HUES48 (cell line): ENCODE data around the gene EHF.

Experiments used
- H3K27ac ChIP-seq: one replicate; pipeline ENCODE4 v1.7.0; 2013; ENCODE audit warnings: low read depth, low read length, inconsistent platforms
- H3K27me3 ChIP-seq: 2 replicates; pipeline ENCODE4 v1.6.1; 2013; ENCODE audit warnings: mild to moderate bottlenecking, low read length; ENCODE audit not compliant: control insufficient read depth, insufficient read depth
- H3K36me3 ChIP-seq: 2 replicates; pipeline ENCODE4 v1.6.1; 2013; ENCODE audit warnings: low read length; ENCODE audit not compliant: control insufficient read depth, insufficient read depth
- H3K4me1 ChIP-seq: 2 replicates; pipeline ENCODE4 v1.6.1; 2013; ENCODE audit warnings: mild to moderate bottlenecking, low read length; ENCODE audit not compliant: control insufficient read depth, insufficient read depth
- H3K4me3 ChIP-seq: 2 replicates; pipeline ENCODE4 v1.5.1; 2013; ENCODE audit warnings: mild to moderate bottlenecking, low read depth, low read length
- H3K9ac ChIP-seq: 2 replicates; pipeline ENCODE4 v1.6.1; 2013; ENCODE audit warnings: mild to moderate bottlenecking, low read depth, low read length, moderate library complexity
- H3K9me3 ChIP-seq: 2 replicates; pipeline ENCODE4 v1.6.1; 2013; ENCODE audit warnings: low read length; ENCODE audit not compliant: control insufficient read depth, insufficient read depth

The EHF gene

DNA sequence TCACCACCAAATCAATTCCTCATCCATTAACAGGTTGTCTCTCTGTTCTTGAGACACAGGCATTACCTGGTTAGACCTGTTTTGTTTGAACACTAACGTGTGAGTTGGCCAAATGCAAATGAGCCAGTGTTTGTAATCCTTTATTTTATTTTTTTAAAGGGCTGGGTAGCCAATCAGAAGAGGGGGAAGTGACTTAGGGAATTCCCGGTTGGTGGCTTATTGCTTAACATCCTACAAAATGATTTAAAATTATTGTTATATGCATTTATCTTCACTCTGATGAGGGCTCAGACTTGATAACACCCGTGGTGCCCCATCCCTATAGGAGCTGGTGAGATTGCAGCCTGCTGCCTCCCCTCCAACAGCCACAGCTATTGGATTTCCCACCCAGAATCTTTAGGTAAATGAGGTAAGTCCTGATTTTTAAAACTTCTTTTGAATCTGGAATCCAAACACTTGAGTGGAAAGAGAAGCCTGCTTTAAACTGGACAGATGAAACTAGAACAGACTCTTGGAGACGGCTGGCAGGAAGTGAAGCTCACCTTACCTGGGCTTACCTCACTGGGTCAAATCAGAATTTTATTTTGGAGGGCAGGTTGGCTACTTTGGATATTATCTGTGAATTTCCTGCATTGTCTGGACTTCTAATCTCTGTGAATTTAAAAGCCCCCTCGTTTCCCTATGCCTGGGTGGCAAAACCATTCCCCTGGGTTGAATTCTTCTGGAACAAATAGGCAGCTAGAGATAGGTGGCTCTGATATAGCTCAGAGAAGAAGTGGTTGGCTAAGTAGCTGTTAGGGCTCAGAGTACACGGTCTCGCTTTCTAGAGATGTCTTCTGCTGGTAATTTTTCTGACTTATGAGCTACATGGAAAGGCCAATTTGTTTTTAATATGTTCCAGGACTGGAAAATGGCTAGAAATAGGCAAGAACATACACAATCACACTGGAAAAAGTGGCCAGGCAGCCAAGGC, at the start of gene EHF:
TSS of gene EHF (plus strand) at position 274 of the 973 bp plus-strand sequence. CDS start 21,538 bp downstream, outside the sequence.
- no peak within 1 kb of the TSS for H3K27ac ChIP-seq
- no peak within 1 kb of the TSS for H3K4me3 ChIP-seq
- H3K9me3 ChIP-seq: no peaks in the 10 kb centered on the region
- H3K27me3 ChIP-seq: no peaks in the 10 kb centered on the region
- H3K4me1 ChIP-seq: peaks cover under 1% of the 10 kb centered on the region; the same call in 1 of the 2 replicates
- no peak within 1 kb of the TSS for H3K9ac ChIP-seq
- H3K36me3 ChIP-seq: no peaks in the 10 kb centered on the region

GRCh38 chr11:34573537-34573936, 47.4 kb upstream of the EHF start:
- no peak overlapping the region for H3K4me3 ChIP-seq
- no peaks in the 10 kb centered on the region for H3K27me3 ChIP-seq
- no peaks in the 10 kb centered on the region for H3K9me3 ChIP-seq
- no peak overlapping the region for H3K27ac ChIP-seq
- no peaks in the 10 kb centered on the region for H3K4me1 ChIP-seq
- H3K9ac ChIP-seq: no peak overlapping the region
- H3K36me3 ChIP-seq: no peaks in the 10 kb centered on the region

DNA sequence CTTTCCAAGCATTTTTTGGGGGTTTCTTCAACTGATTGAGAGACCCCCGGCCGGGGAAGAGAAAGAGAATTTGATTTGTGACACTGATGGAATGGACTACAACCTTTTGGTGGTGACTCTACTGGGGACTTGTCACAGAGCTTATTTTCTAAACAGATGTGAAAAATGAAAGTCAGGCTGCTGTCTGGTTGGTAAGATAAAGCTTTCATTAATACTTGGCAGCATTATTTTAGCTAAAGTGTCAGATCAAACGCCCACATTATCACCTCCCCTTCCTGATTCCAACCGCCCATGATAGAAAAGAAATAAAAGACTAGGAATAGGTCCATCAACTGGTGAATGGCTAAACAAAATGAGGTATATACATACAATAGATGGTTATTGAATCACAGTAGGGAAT, 45.6 kb upstream of the EHF start:
- no peaks in the 10 kb centered on the region for H3K4me1 ChIP-seq
- no peaks in the 10 kb centered on the region for H3K27me3 ChIP-seq
- H3K9me3 ChIP-seq: no peaks in the 10 kb centered on the region
- H3K36me3 ChIP-seq: no peaks in the 10 kb centered on the region
- no peak overlapping the region for H3K4me3 ChIP-seq
- H3K27ac ChIP-seq: no peak overlapping the region
- no peak overlapping the region for H3K9ac ChIP-seq

DNA sequence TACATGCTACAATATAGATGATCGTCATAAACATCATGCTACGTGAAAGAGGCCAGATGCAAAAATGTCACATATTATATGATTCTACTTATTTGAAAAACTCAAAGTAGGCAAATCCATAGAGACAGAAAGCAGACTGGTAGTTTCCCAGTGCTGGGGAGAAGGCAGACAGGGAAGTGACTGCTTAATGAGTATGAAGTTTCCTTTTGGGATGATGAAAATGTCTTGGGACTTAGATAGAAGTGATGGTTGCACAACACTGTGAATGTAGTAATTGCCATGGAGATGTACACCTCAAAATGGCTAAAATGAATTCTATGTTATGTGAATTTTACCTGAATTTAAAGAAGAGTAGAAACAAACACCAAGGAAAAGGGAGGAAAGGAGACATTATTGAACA, 45.2 kb upstream of the EHF start:
- H3K4me1 ChIP-seq: no peaks in the 10 kb centered on the region
- H3K4me3 ChIP-seq: no peak overlapping the region
- no peak overlapping the region for H3K9ac ChIP-seq
- no peaks in the 10 kb centered on the region for H3K9me3 ChIP-seq
- no peaks in the 10 kb centered on the region for H3K27me3 ChIP-seq
- H3K27ac ChIP-seq: no peak overlapping the region
- no peaks in the 10 kb centered on the region for H3K36me3 ChIP-seq

- no peaks in the 10 kb centered on the region for H3K36me3 ChIP-seq
- H3K27ac ChIP-seq: no peak overlapping the region
- no peaks in the 10 kb centered on the region for H3K9me3 ChIP-seq
- no peaks in the 10 kb centered on the region for H3K4me1 ChIP-seq
- no peaks in the 10 kb centered on the region for H3K27me3 ChIP-seq
- no peak overlapping the region for H3K4me3 ChIP-seq
- no peak overlapping the region for H3K9ac ChIP-seq
These were observed 44.6 kb upstream of the EHF start for GRCh38 chr11:34576331-34576730.

DNA sequence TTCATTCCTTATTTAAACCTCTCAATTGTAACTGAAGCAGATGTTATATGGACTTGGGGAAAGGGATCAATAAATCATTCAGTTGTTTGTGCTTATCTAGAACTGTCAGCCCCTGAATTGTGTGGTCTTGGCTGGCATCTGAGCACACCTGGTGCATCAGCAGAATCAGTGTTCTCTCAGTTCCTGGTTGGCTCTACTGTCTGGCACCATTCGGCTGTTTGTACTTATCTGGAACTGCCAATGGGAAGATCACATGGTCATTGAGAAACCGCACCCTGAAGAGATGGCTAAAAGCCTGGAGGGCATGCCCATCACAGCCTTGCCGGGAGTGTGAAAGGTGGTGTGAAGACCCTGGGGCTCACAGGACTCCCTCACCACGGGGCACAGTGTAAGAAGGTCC, 37.1 kb upstream of the EHF start:
- Histone ChIP-seq H3K27ac (no peak overlapping the region), H3K9ac (no peak overlapping the region), H3K4me3 (no peak overlapping the region), H3K27me3 (no peaks in the 10 kb centered on the region), H3K4me1 (peaks cover 5% of the 10 kb centered on the region; the same call in 1 of the 2 replicates), H3K36me3 (no peaks in the 10 kb centered on the region), H3K9me3 (no peaks in the 10 kb centered on the region)

GRCh38 chr11:34585304-34585734, 35.6 kb upstream of the EHF start:
- no peak overlapping the region for H3K27ac ChIP-seq
- peaks cover 5% of the 10 kb centered on the region; the same call in 1 of the 2 replicates for H3K4me1 ChIP-seq
- no peaks in the 10 kb centered on the region for H3K9me3 ChIP-seq
- no peak overlapping the region for H3K9ac ChIP-seq
- no peaks in the 10 kb centered on the region for H3K27me3 ChIP-seq
- no peak overlapping the region for H3K4me3 ChIP-seq
- no peaks in the 10 kb centered on the region for H3K36me3 ChIP-seq

GRCh38 chr11:34585735-34586487, 35.0 kb upstream of the EHF start:
- no peaks in the 10 kb centered on the region for H3K36me3 ChIP-seq
- no peak overlapping the region for H3K9ac ChIP-seq
- peak overlapping the region; percentile 2 for H3K27ac ChIP-seq
- H3K4me3 ChIP-seq: 0 out of 2 replicates have a peak overlapping the region, but pooled peaks have one; percentile 18
- H3K27me3 ChIP-seq: no peaks in the 10 kb centered on the region
- peaks cover 5% of the 10 kb centered on the region; the same call in 1 of the 2 replicates for H3K4me1 ChIP-seq
- no peaks in the 10 kb centered on the region for H3K9me3 ChIP-seq

GRCh38 chr11:34586488-34587281, 34.2 kb upstream of the EHF start:
- H3K4me1 ChIP-seq: peaks cover 5% of the 10 kb centered on the region; the same call in 1 of the 2 replicates
- H3K27me3 ChIP-seq: no peaks in the 10 kb centered on the region
- no peaks in the 10 kb centered on the region for H3K36me3 ChIP-seq
- no peak overlapping the region for H3K9ac ChIP-seq
- H3K9me3 ChIP-seq: no peaks in the 10 kb centered on the region
- H3K4me3 ChIP-seq: no peak overlapping the region
- no peak overlapping the region for H3K27ac ChIP-seq

DNA sequence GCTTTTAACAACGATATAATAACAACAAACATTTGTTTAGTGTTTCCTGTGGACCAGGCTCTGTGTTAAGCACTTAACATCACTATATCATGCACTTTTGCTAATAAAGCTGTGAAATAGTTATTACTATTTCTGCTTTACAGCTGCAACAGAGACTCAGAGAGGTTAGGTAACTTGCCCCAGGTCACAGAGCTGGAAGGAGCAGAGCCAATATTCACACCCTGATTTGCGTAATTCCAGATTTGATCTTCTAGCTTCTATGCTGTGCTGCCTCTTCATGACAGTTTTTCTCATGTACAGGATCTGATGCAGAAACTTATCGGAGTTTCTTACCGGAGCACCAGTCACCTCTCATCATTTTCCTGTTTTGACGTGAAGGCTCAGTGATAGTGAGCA, 33.6 kb upstream of the EHF start:
- H3K9me3 ChIP-seq: no peaks in the 10 kb centered on the region
- H3K36me3 ChIP-seq: no peaks in the 10 kb centered on the region
- no peak overlapping the region for H3K27ac ChIP-seq
- no peaks in the 10 kb centered on the region for H3K27me3 ChIP-seq
- no peak overlapping the region for H3K9ac ChIP-seq
- peaks cover 5% of the 10 kb centered on the region; the same call in 1 of the 2 replicates for H3K4me1 ChIP-seq
- H3K4me3 ChIP-seq: no peak overlapping the region
